DND-41 (cell line): Measurements from ENCODE around the gene SETBP1.

Experiments
- EZH2 ChIP-seq: IDR thresholded peaks from 3 replicates; pipeline ENCODE4 v1.6.1; 2012; ENCODE audit warnings: borderline replicate concordance, low read depth, mild to moderate bottlenecking, moderate library complexity, low read length, inconsistent platforms; ENCODE audit not compliant: severe bottlenecking
- TF ChIP-seq, protein P1 (sequence below): IDR thresholded peaks from 2 replicates; pipeline ENCODE4 v1.5.1; 2012; ENCODE audit warnings: borderline replicate concordance, low read length, moderate library complexity, mild to moderate bottlenecking; ENCODE audit not compliant: poor library complexity, severe bottlenecking; ENCODE audit errors: extremely low read depth

DNA sequence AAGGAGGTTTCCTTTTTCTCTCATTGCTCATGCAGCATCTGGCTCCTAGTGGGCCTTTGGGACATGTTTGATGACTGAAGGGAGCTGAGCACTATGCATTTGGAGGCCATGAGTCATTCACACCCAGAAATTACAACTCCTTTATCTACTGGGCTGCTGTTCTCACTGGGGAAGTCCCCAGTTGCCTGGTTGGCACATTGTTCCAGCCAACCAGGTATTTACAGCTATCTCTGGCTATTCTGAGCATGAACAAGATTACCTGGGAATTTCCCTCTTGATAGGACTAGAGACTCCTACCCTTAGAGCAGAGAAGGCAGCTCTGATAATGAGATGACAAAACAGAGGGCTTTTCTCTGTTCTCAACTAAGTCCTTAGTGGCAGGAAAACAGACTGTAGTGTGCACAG, 206.5 kb downstream of the SETBP1 start:
- TF ChIP-seq, protein P1, sequence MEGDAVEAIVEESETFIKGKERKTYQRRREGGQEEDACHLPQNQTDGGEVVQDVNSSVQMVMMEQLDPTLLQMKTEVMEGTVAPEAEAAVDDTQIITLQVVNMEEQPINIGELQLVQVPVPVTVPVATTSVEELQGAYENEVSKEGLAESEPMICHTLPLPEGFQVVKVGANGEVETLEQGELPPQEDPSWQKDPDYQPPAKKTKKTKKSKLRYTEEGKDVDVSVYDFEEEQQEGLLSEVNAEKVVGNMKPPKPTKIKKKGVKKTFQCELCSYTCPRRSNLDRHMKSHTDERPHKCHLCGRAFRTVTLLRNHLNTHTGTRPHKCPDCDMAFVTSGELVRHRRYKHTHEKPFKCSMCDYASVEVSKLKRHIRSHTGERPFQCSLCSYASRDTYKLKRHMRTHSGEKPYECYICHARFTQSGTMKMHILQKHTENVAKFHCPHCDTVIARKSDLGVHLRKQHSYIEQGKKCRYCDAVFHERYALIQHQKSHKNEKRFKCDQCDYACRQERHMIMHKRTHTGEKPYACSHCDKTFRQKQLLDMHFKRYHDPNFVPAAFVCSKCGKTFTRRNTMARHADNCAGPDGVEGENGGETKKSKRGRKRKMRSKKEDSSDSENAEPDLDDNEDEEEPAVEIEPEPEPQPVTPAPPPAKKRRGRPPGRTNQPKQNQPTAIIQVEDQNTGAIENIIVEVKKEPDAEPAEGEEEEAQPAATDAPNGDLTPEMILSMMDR, result no peak
- TF ChIP-seq EZH2, result no peak
